ENCODE measurements around the gene PPIP5K1. TPM values are rescaled to one million over a fixed set of nuclear protein-coding genes. Genes with fewer than 3 reads are reported as not detected.

PPIP5K1 gene
- total and polyA plus RNA-seq, 3 donors from 2014 or later: 44.9 to 165 (median 138) TPM

- peak; percentile 61 for DNase-seq
- 70 to 75% methylated on average over 4 of the region's 4 CpGs for WGBS, 2 donors
Observed at GRCh38 chr15:43514241-43515057, 75.6 kb downstream of the PPIP5K1 start.

GRCh38 chr15:43513550-43513949 lies 76.5 kb downstream of the PPIP5K1 start:
- intact Hi-C loops (cut with DNase I; ENCODE audit: low total_unique reads): no loop called here
- Histone ChIP-seq H3K4me1 (peaks cover 43% of the 10 kb centered on the region), H3K27me3 (no peaks in the 10 kb centered on the region), H3K27ac (no peak overlapping the region), H3K4me3 (no peak overlapping the region), H3K9me3 (no peaks in the 10 kb centered on the region), H3K36me3 (ENCODE audit: low read depth, missing control alignments) (no peaks in the 10 kb centered on the region)
- no peak for DNase-seq
- TF ChIP-seq CTCF (IDR thresholded peaks at IDR 0.05): no peak
- TF ChIP-seq POLR2A (IDR thresholded peaks at IDR 0.05): no peak
- WGBS, 2 donors: 78 to 87% methylated on average over 1 of the region's 1 CpG

More at GRCh38 chr15:43514241-43515057, 75.6 kb downstream of the PPIP5K1 start:
- Histone ChIP-seq H3K9me3 (no peaks in the 10 kb centered on the region), H3K27me3 (no peaks in the 10 kb centered on the region), H3K4me3 (no peak overlapping the region), H3K4me1 (peaks cover 36% of the 10 kb centered on the region), H3K27ac (peak overlapping the region in 1 of 2 donors; percentile 16), H3K36me3 (ENCODE audit: low read depth, missing control alignments) (no peaks in the 10 kb centered on the region)
- TF ChIP-seq CTCF (IDR thresholded peaks at IDR 0.05): peak; percentile 5 to 52 (median 50)
- no peak for TF ChIP-seq POLR2A (IDR thresholded peaks at IDR 0.05)
- intact Hi-C loops (cut with DNase I; ENCODE audit: low total_unique reads): no loop called here

GRCh38 chr15:43511012-43511885 lies 78.8 kb downstream of the PPIP5K1 start:
- H3K9me3 ChIP-seq: no peaks in the 10 kb centered on the region
- peaks cover 35% of the 10 kb centered on the region for H3K4me1 ChIP-seq
- peak overlapping the region; percentile 51 to 81 for H3K27ac ChIP-seq
- H3K27me3 ChIP-seq: no peaks in the 10 kb centered on the region
- H3K4me3 ChIP-seq: peak overlapping the region; percentile 62 to 70
- intact Hi-C loops (cut with DNase I; ENCODE audit: low total_unique reads): no loop called here
- WGBS, 2 donors: 5 to 10% methylated on average over 20 to 35 of the region's 39 CpGs
- peak; percentile 66 for DNase-seq
- no peaks in the 10 kb centered on the region for H3K36me3 ChIP-seq (ENCODE audit: low read depth, missing control alignments)
- TF ChIP-seq POLR2A (IDR thresholded peaks at IDR 0.05) (no peak), CTCF (IDR thresholded peaks at IDR 0.05) (peak in 1 of 3 experiments; percentile 32)

- H3K27ac ChIP-seq: peak overlapping the region; percentile 81 to 96
- no peaks in the 10 kb centered on the region for H3K36me3 ChIP-seq (ENCODE audit: low read depth, missing control alignments)
- peak overlapping the region; percentile 62 to 70 for H3K4me3 ChIP-seq
- peaks cover 29% of the 10 kb centered on the region for H3K4me1 ChIP-seq
- TF ChIP-seq CTCF (IDR thresholded peaks at IDR 0.05) (peak in 1 of 3 experiments; percentile 42), POLR2A (IDR thresholded peaks at IDR 0.05) (peak; percentile 27)
- peak; percentile 99 for DNase-seq
- WGBS, 2 donors: 1% methylated on average over 21 to 28 of the region's 41 CpGs
- no peaks in the 10 kb centered on the region for H3K27me3 ChIP-seq
- no peaks in the 10 kb centered on the region for H3K9me3 ChIP-seq
- intact Hi-C loops (cut with DNase I; ENCODE audit: low total_unique reads): no loop called here
Observed at GRCh38 chr15:43510200-43511011, 79.6 kb downstream of the PPIP5K1 start.

Measured in testis (tissue), 3 donors.